H7 (cell line): ENCODE results near the gene KLRC4. TPM values are rescaled to one million over a fixed set of nuclear protein-coding genes. Genes with fewer than 3 reads are reported as not detected.
"Not testable (repeated sequence)": the region's sequence is repeated elsewhere in the genome, so short reads cannot be mapped to it uniquely, and the experiment has no call there.

Experiments
- DNase-seq: peaks from one replicate; pipeline ENCODE4 v3.0.0; 2012
- H3K27me3 ChIP-seq: 2 replicates; pipeline ENCODE4 v1.6.0; 2011; ENCODE audit warnings: mild to moderate bottlenecking, low read length; ENCODE audit not compliant: control insufficient read depth, insufficient read depth
- H3K36me3 ChIP-seq: replicated peaks from 2 replicates; pipeline ENCODE4 v1.5.1; 2011; ENCODE audit warnings: low read length; ENCODE audit not compliant: control insufficient read depth, insufficient read depth
- H3K4me3 ChIP-seq: 2 replicates; pipeline ENCODE4 v1.5.1; 2011; ENCODE audit warnings: low read depth, mild to moderate bottlenecking, control low read depth, low read length, moderate library complexity; ENCODE audit not compliant: insufficient read depth
- total RNA-seq: library from RNA; depleted of rRNA; stranded (reverse); fragments of >200 nt; shearing (Covaris generic); gene quantifications from 2 replicates; pipeline ENCODE4 v1.2.3, GENCODE V29; 2014

The KLRC4 gene
- total RNA-seq, 1 experiment from 2014 or later, result not detected

- not testable (repeated sequence) for H3K36me3 ChIP-seq, H3K4me3 ChIP-seq, H3K27me3 ChIP-seq, DNase-seq
Measured at GRCh38 chr12:10367714-10368113, 41.8 kb downstream of the KLRC4 start.

GRCh38 chr12:10366875-10367274 lies 42.7 kb downstream of the KLRC4 start:
- no peak for DNase-seq
- Histone ChIP-seq H3K4me3 (no peak overlapping the region), H3K36me3 (no peaks in the 10 kb centered on the region; the same call in 1 of the 2 replicates), H3K27me3 (no peaks in the 10 kb centered on the region)

DNA sequence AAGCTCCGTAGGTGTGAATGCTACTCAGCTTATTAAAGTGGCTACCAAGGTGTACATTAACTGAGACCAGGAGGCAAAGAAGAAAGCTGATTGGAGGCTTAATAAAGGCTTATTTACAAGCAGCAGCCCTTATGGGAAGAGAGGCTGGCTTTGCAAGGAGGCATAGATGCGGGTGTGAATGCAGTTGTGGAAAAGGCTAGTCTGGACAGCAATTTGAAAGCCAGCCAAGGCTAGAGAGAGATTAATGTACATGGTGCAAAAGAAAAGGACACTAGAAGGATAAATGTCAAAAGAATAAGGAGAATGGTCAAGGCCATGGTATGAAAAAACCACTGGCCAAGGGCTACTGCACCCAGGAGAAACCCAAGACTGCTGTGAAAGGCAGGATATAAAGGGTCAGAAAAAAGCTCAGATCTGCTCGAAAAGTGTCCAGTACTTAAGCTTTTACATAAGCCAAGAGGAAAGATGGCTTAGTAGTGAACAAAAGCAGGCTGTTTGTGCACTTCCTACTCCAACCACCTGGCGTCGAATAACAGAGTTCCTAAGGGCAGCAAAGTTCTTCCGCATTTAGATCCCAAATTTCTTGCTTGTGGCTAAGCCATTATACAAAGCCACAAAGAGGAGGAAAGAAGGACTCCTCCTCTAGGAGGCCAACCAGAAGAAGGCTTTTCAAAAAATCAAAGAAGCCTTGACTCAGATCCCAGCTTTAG lies 43.7 kb downstream of the KLRC4 start:
- no peak for DNase-seq
- Histone ChIP-seq H3K4me3 (no peak overlapping the region; the same call in 1 of the 2 replicates), H3K36me3 (no peaks in the 10 kb centered on the region; the same call in 1 of the 2 replicates), H3K27me3 (no peaks in the 10 kb centered on the region)

GRCh38 chr12:10364815-10365622 lies 44.5 kb downstream of the KLRC4 start:
- no peaks in the 10 kb centered on the region for H3K27me3 ChIP-seq
- H3K4me3 ChIP-seq, result peak overlapping the region; percentile 44
- no peaks in the 10 kb centered on the region; the same call in 1 of the 2 replicates for H3K36me3 ChIP-seq
- peak; percentile 38 for DNase-seq

GRCh38 chr12:10363914-10364814 lies 45.4 kb downstream of the KLRC4 start:
- H3K4me3 ChIP-seq, result peak overlapping the region; percentile 44
- DNase-seq, result no peak
- H3K27me3 ChIP-seq, result no peaks in the 10 kb centered on the region
- H3K36me3 ChIP-seq, result no peaks in the 10 kb centered on the region; the same call in 1 of the 2 replicates

DNA sequence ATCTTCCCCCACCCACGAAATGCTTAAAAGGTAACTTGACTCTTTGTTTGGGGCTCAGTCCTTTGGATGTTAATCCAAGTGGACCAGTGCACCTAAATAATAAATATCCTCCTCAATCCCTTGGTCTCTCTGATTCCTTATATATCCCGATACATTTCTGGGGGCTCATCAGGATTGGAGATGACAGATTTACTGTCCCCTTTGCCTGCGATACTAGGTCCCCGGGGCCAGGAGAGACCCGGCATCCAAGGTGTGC lies 46.0 kb downstream of the KLRC4 start:
- no peak for DNase-seq
- Histone ChIP-seq H3K4me3 (no peak overlapping the region), H3K36me3 (no peaks in the 10 kb centered on the region; the same call in 1 of the 2 replicates), H3K27me3 (no peaks in the 10 kb centered on the region)

- no peaks in the 10 kb centered on the region for H3K27me3 ChIP-seq
- H3K4me3 ChIP-seq, result no peak overlapping the region
- no peak for DNase-seq
- H3K36me3 ChIP-seq, result no peaks in the 10 kb centered on the region; the same call in 1 of the 2 replicates
Measured at GRCh38 chr12:10362828-10363657, 46.5 kb downstream of the KLRC4 start.

DNA sequence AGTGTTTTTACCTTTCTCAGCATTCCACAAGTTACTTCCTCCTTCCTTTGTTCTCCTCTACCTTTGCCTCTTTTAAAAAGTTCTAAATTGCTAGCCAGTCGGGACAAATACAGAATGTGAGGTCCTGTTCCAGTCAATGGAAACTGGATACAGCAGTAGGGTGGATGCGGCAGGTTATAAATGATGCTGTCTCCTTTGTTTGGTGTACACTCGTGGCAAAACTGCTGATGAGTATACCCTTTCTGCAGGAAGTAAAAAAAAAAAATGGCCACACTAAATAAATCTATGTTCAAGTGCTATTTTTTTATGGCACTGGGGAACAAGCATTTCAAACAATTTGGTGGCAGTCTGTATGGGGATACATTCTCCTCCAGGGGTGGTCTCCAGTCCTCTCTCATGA lies 47.2 kb downstream of the KLRC4 start:
- no peaks in the 10 kb centered on the region for H3K27me3 ChIP-seq
- H3K36me3 ChIP-seq, result no peaks in the 10 kb centered on the region
- H3K4me3 ChIP-seq, result no peak overlapping the region
- DNase-seq, result no peak

DNA sequence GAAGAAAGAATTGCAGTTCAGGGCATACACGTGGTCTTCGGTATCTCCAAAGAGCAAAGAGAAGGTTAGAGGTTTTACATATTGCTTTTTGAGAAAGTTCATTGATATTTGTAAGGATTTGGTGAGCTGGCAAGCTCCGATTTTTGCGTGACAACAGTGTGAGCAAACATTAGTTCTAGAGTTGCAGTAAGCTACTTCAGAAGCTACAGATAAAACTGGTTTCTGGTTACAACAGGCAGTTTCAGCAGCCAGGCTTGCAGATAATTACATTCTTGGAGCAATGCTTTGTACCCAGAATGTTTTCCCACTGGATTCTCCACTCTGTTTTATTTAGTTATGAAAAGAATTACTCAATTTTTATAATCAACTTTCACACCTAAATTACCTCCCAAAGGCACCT lies 47.9 kb downstream of the KLRC4 start:
- Histone ChIP-seq H3K4me3 (no peak overlapping the region), H3K27me3 (no peaks in the 10 kb centered on the region), H3K36me3 (no peaks in the 10 kb centered on the region)
- DNase-seq, result no peak

GRCh38 chr12:10361084-10361483 lies 48.5 kb downstream of the KLRC4 start:
- Histone ChIP-seq H3K4me3 (no peak overlapping the region), H3K27me3 (no peaks in the 10 kb centered on the region), H3K36me3 (no peaks in the 10 kb centered on the region)
- no peak for DNase-seq

- Histone ChIP-seq H3K4me3 (no peak overlapping the region), H3K27me3 (no peaks in the 10 kb centered on the region), H3K36me3 (no peaks in the 10 kb centered on the region)
- DNase-seq, result no peak
Measured at GRCh38 chr12:10358969-10359368, 50.6 kb downstream of the KLRC4 start.

GRCh38 chr12:10358131-10358530 lies 51.4 kb downstream of the KLRC4 start:
- no peak for DNase-seq
- no peaks in the 10 kb centered on the region for H3K27me3 ChIP-seq
- H3K36me3 ChIP-seq, result no peaks in the 10 kb centered on the region
- H3K4me3 ChIP-seq, result no peak overlapping the region
